ES-I3 (cell line): ENCODE measurements around the gene HTR2B.
"Not testable (repeated sequence)": the region's sequence is repeated elsewhere in the genome, so short reads cannot be mapped to it uniquely, and the experiment has no call there.

Experiments
- H3K36me3 ChIP-seq: 2 replicates; pipeline ENCODE4 v1.6.1; 2013; ENCODE audit warnings: mild to moderate bottlenecking, low read length, control low read depth, moderate library complexity; ENCODE audit not compliant: insufficient read depth
- H3K4me1 ChIP-seq: 2 replicates; pipeline ENCODE4 v1.6.1; 2013; ENCODE audit warnings: mild to moderate bottlenecking, control low read depth, low read length; ENCODE audit not compliant: insufficient read depth
- H3K9ac ChIP-seq: 2 replicates; pipeline ENCODE4 v1.6.1; 2013; ENCODE audit warnings: low read depth, mild to moderate bottlenecking, low read length, moderate library complexity
- H3K9me3 ChIP-seq: 2 replicates; pipeline ENCODE4 v1.6.1; 2013; ENCODE audit warnings: mild to moderate bottlenecking, low read length, moderate library complexity; ENCODE audit not compliant: control insufficient read depth, insufficient read depth

HTR2B gene

GRCh38 chr2:231152800-231153557 lies 28.1 kb upstream of the HTR2B start:
- Histone ChIP-seq H3K36me3 (peaks cover 16% of the 10 kb centered on the region; the same call in 1 of the 2 replicates), H3K9ac (no peak overlapping the region), H3K4me1 (no peaks in the 10 kb centered on the region), H3K9me3 (no peaks in the 10 kb centered on the region)

- no peak overlapping the region for H3K9ac ChIP-seq
- H3K4me1 ChIP-seq = no peaks in the 10 kb centered on the region
- peaks cover 7% of the 10 kb centered on the region; the same call in 1 of the 2 replicates for H3K36me3 ChIP-seq
- H3K9me3 ChIP-seq = no peaks in the 10 kb centered on the region
Observed at GRCh38 chr2:231146665-231147064, 21.8 kb upstream of the HTR2B start.

GRCh38 chr2:231144896-231145295 lies 20.1 kb upstream of the HTR2B start:
- Histone ChIP-seq H3K9ac (no peak overlapping the region), H3K36me3 (peaks cover 7% of the 10 kb centered on the region; the same call in 1 of the 2 replicates), H3K9me3 (no peaks in the 10 kb centered on the region), H3K4me1 (no peaks in the 10 kb centered on the region)

- H3K9me3 ChIP-seq, H3K4me1 ChIP-seq, H3K36me3 ChIP-seq, H3K9ac ChIP-seq: not testable (repeated sequence)
Observed at GRCh38 chr2:231140808-231141207, 16.0 kb upstream of the HTR2B start.

- H3K9ac ChIP-seq = no peak overlapping the region
- H3K9me3 ChIP-seq = no peaks in the 10 kb centered on the region
- H3K4me1 ChIP-seq = no peaks in the 10 kb centered on the region
- no peaks in the 10 kb centered on the region for H3K36me3 ChIP-seq
Observed at GRCh38 chr2:231139796-231140195, 15.0 kb upstream of the HTR2B start.

- H3K9me3 ChIP-seq = no peaks in the 10 kb centered on the region
- H3K9ac ChIP-seq = no peak overlapping the region
- H3K4me1 ChIP-seq = no peaks in the 10 kb centered on the region
- no peaks in the 10 kb centered on the region for H3K36me3 ChIP-seq
Observed at GRCh38 chr2:231138699-231139098, 13.9 kb upstream of the HTR2B start.

GRCh38 chr2:231134910-231135655 lies 10.2 kb upstream of the HTR2B start:
- Histone ChIP-seq H3K9me3 (no peaks in the 10 kb centered on the region), H3K4me1 (no peaks in the 10 kb centered on the region), H3K36me3 (no peaks in the 10 kb centered on the region), H3K9ac (no peak overlapping the region)

GRCh38 chr2:231133365-231134099 lies 8.7 kb upstream of the HTR2B start:
- Histone ChIP-seq H3K4me1 (no peaks in the 10 kb centered on the region), H3K36me3 (no peaks in the 10 kb centered on the region), H3K9ac (no peak overlapping the region), H3K9me3 (no peaks in the 10 kb centered on the region)

DNA sequence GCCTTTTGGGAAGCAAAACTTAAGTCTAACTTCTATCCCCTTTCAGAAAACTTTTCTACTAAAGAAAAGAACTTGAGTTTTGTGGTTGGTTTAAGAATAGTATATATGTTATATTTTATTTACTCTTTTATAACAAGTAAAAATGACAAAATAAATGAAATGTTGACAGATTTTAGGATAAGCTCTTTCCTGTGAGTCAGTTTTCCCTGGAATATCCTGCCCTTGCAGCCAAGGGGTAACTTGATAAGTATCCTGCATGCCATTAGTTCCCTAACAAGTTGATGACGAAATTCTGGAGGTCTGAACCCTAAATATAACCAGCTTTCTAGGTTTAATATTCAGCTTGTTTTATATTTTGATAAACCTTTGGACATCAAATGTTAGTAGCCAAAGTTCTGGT lies 7.3 kb upstream of the HTR2B start:
- Histone ChIP-seq H3K4me1 (no peaks in the 10 kb centered on the region), H3K36me3 (no peaks in the 10 kb centered on the region), H3K9me3 (no peaks in the 10 kb centered on the region), H3K9ac (no peak overlapping the region)

DNA sequence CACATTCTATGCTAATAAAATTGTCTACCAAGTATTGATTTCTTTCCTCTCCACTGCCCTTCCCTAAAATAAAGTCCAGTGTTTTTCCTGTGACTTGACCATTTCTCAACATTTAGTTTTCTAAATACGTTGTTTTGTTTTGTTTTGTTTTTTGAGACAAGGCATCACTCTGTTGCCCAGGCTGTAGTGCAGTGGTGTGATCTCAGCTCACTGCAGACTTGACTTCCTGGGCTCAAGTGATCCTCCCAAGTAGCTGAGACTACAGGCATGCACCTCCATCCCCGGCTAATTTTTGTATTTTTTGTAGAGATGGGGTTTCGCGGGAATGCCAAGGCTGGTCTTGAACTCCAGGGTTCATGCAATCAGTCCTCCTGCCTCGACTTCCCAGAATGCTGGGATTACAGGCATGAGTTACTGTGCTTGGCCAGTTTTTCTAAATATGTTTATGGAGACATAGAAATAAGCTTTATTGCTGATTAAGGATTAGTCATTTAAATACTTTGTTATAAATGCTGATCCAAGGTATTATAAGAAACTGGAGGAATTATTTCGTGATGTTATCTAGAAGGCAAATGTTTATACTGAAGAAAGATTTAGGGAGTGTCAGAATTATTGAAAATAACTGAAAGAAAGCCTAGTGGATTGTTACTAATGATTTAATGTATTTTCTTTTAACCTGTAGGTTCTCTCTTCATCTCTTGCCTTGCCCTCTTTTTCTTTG lies 5.7 kb upstream of the HTR2B start:
- no peaks in the 10 kb centered on the region for H3K4me1 ChIP-seq
- no peaks in the 10 kb centered on the region for H3K36me3 ChIP-seq
- H3K9me3 ChIP-seq = no peaks in the 10 kb centered on the region
- no peak overlapping the region for H3K9ac ChIP-seq

- Histone ChIP-seq H3K9ac (no peak overlapping the region), H3K4me1 (no peaks in the 10 kb centered on the region), H3K9me3 (no peaks in the 10 kb centered on the region), H3K36me3 (no peaks in the 10 kb centered on the region)
Observed at GRCh38 chr2:231129216-231129615, 4.4 kb upstream of the HTR2B start.

GRCh38 chr2:231128541-231128940 lies 3.7 kb upstream of the HTR2B start:
- H3K4me1 ChIP-seq = peaks cover 7% of the 10 kb centered on the region
- H3K9ac ChIP-seq = no peak overlapping the region
- H3K9me3 ChIP-seq = no peaks in the 10 kb centered on the region
- no peaks in the 10 kb centered on the region for H3K36me3 ChIP-seq

GRCh38 chr2:231127936-231128335 lies 3.1 kb upstream of the HTR2B start:
- Histone ChIP-seq H3K9me3 (no peaks in the 10 kb centered on the region), H3K9ac (no peak overlapping the region), H3K4me1 (peaks cover 11% of the 10 kb centered on the region), H3K36me3 (no peaks in the 10 kb centered on the region)

- H3K36me3 ChIP-seq = no peaks in the 10 kb centered on the region
- no peaks in the 10 kb centered on the region for H3K9me3 ChIP-seq
- no peak overlapping the region for H3K9ac ChIP-seq
- H3K4me1 ChIP-seq = peaks cover 11% of the 10 kb centered on the region
Observed at GRCh38 chr2:231127480-231127879, 2.6 kb upstream of the HTR2B start.
